Measurements from ENCODE around the gene PPP2R5B. TPM values are rescaled to one million over a fixed set of nuclear protein-coding genes. Genes with fewer than 3 reads are reported as not detected.

The PPP2R5B gene
- polyA plus RNA-seq, 1 experiment: 18.5 TPM

- Histone ChIP-seq H3K36me3 (ENCODE audit: control insufficient read depth, insufficient read depth, low read length) (peaks cover 37% of the 10 kb centered on the region), H3K27me3 (ENCODE audit: control insufficient read depth, insufficient read depth, low read length) (no peaks in the 10 kb centered on the region), H3K4me3 (ENCODE audit: low read depth, low read length) (no peak overlapping the region)
- no peak for TF ChIP-seq CTCF (IDR thresholded peaks at IDR 0.05; ENCODE audit: insufficient read depth, low read depth, low read length)
- ChIA-PET POLR2A (no interaction called here), CTCF (no interaction called here)
- no peak for DNase-seq (ENCODE audit: low read depth)
Measured at GRCh38 chr11:64928957-64929356, 4.5 kb downstream of the PPP2R5B start.

GRCh38 chr11:64929625-64930024 lies 5.1 kb downstream of the PPP2R5B start:
- DNase-seq (ENCODE audit: low read depth): no peak
- TF ChIP-seq CTCF (IDR thresholded peaks at IDR 0.05; ENCODE audit: insufficient read depth, low read depth, low read length): no peak
- POLR2A ChIA-PET: interaction anchor here (0.6 kb wide), 2 partner anchors 35 to 146 kb away, joined by 3 to 9 read pairs; no protein-coding TSS in a partner anchor
- H3K27me3 ChIP-seq (ENCODE audit: control insufficient read depth, insufficient read depth, low read length): no peaks in the 10 kb centered on the region
- H3K36me3 ChIP-seq (ENCODE audit: control insufficient read depth, insufficient read depth, low read length): peaks cover 38% of the 10 kb centered on the region
- CTCF ChIA-PET: no interaction called here
- no peak overlapping the region for H3K4me3 ChIP-seq (ENCODE audit: low read depth, low read length)

- no peak for DNase-seq (ENCODE audit: low read depth)
- no peaks in the 10 kb centered on the region for H3K27me3 ChIP-seq (ENCODE audit: control insufficient read depth, insufficient read depth, low read length)
- CTCF ChIA-PET: interaction anchor here (0.8 kb wide), 1 partner anchor 66 kb away, joined by 4 read pairs; the partner anchor contains the start of gene BATF2
- POLR2A ChIA-PET: interaction anchor here (0.6 kb wide), 1 partner anchor 147 kb away, joined by 9 read pairs; no protein-coding TSS in a partner anchor
- peaks cover 39% of the 10 kb centered on the region for H3K36me3 ChIP-seq (ENCODE audit: control insufficient read depth, insufficient read depth, low read length)
- H3K4me3 ChIP-seq (ENCODE audit: low read depth, low read length): no peak overlapping the region
- no peak for TF ChIP-seq CTCF (IDR thresholded peaks at IDR 0.05; ENCODE audit: insufficient read depth, low read depth, low read length)
Measured at GRCh38 chr11:64930340-64930739, 5.9 kb downstream of the PPP2R5B start.

- DNase-seq (ENCODE audit: low read depth): no peak
- H3K4me3 ChIP-seq (ENCODE audit: low read depth, low read length): no peak overlapping the region
- peaks cover 39% of the 10 kb centered on the region for H3K36me3 ChIP-seq (ENCODE audit: control insufficient read depth, insufficient read depth, low read length)
- POLR2A ChIA-PET: no interaction called here
- H3K27me3 ChIP-seq (ENCODE audit: control insufficient read depth, insufficient read depth, low read length): no peaks in the 10 kb centered on the region
- CTCF ChIA-PET: interaction anchor here (1.2 kb wide), 1 partner anchor 83 kb away, joined by 4 read pairs; the partner anchor contains the start of gene ARL2
- no peak for TF ChIP-seq CTCF (IDR thresholded peaks at IDR 0.05; ENCODE audit: insufficient read depth, low read depth, low read length)
Measured at GRCh38 chr11:64931290-64931689, 6.8 kb downstream of the PPP2R5B start.

GRCh38 chr11:64932324-64932723 lies 7.8 kb downstream of the PPP2R5B start:
- POLR2A ChIA-PET: no interaction called here
- DNase-seq (ENCODE audit: low read depth): no peak
- no peak overlapping the region for H3K4me3 ChIP-seq (ENCODE audit: low read depth, low read length)
- peaks cover 37% of the 10 kb centered on the region for H3K36me3 ChIP-seq (ENCODE audit: control insufficient read depth, insufficient read depth, low read length)
- CTCF ChIA-PET: interaction anchor here (1.2 kb wide), 1 partner anchor 82 kb away, joined by 4 read pairs; the partner anchor contains the start of gene ARL2
- H3K27me3 ChIP-seq (ENCODE audit: control insufficient read depth, insufficient read depth, low read length): no peaks in the 10 kb centered on the region
- TF ChIP-seq CTCF (IDR thresholded peaks at IDR 0.05; ENCODE audit: insufficient read depth, low read depth, low read length): no peak
